Astrocyte (in vitro differentiated cells and primary cell): ENCODE data around the gene PDAP1. TPM values are rescaled to one million over a fixed set of nuclear protein-coding genes. Genes with fewer than 3 reads are reported as not detected.
A peak's percentile ranks its signal among the peaks of the same experiment; 100 is the strongest.

Experiments
- DNase-seq: peaks from one replicate; pipeline ENCODE4 v3.0.0-alpha.2; 2010; ENCODE audit warnings: low read depth
- FAIRE-seq: peaks from 2 replicates; lab custom pipeline; 2011; peaks lifted over from hg19 to GRCh38; lab: Jason Lieb, UNC
- H2AFZ ChIP-seq: 2 replicates; pipeline ENCODE4 v1.6.0; 2012; ENCODE audit warnings: low read depth, low read length, inconsistent platforms
- H3K27ac ChIP-seq: 2 replicates; pipeline ENCODE4 v1.5.1; 2011; ENCODE audit warnings: low read depth, low read length, inconsistent platforms
- H3K27me3 ChIP-seq: 2 replicates; pipeline ENCODE4 v1.6.0; 2011; ENCODE audit warnings: low read length, inconsistent platforms; ENCODE audit not compliant: insufficient read depth
- H3K36me3 ChIP-seq: 2 replicates; pipeline ENCODE4 v1.5.1; 2011; ENCODE audit warnings: low read length, inconsistent platforms; ENCODE audit not compliant: insufficient read depth
- H3K4me1 ChIP-seq: 2 replicates; pipeline ENCODE4 v1.5.1; 2011; ENCODE audit warnings: low read length, inconsistent platforms; ENCODE audit not compliant: insufficient read depth
- H3K4me2 ChIP-seq: 2 replicates; pipeline ENCODE4 v1.6.0; 2012; ENCODE audit warnings: low read length, inconsistent platforms
- H3K4me3 ChIP-seq: 2 replicates; pipeline ENCODE4 v1.5.1; 2011; ENCODE audit warnings: low read depth, mild to moderate bottlenecking, low read length, inconsistent platforms; ENCODE audit not compliant: insufficient read depth
- H3K79me2 ChIP-seq: 2 replicates; pipeline ENCODE4 v1.6.0; 2012; ENCODE audit warnings: mild to moderate bottlenecking, low read length, inconsistent platforms; ENCODE audit not compliant: insufficient read depth
- H3K9ac ChIP-seq: 2 replicates; pipeline ENCODE4 v1.6.0; 2012; ENCODE audit warnings: mild to moderate bottlenecking, low read length, inconsistent platforms
- H3K9me3 ChIP-seq: 2 replicates; pipeline ENCODE4 v1.5.1; 2012; ENCODE audit warnings: low read depth, mild to moderate bottlenecking, low read length, inconsistent platforms; ENCODE audit not compliant: insufficient read depth
- H4K20me1 ChIP-seq: 2 replicates; pipeline ENCODE4 v1.6.0; 2012; ENCODE audit warnings: low read length, inconsistent platforms; ENCODE audit not compliant: insufficient read depth
- H3K27ac Mint-ChIP-seq: one replicate; pipeline ENCODE4 v1.8.0; 2021; ENCODE audit warnings: mild to moderate bottlenecking, mixed read lengths; ENCODE audit not compliant: unreplicated experiment
- H3K27me3 Mint-ChIP-seq: one replicate; pipeline ENCODE4 v1.8.0; 2021; ENCODE audit warnings: low read depth, mixed read lengths; ENCODE audit not compliant: unreplicated experiment
- H3K36me3 Mint-ChIP-seq: one replicate; pipeline ENCODE4 v1.8.0; 2021; ENCODE audit warnings: low read depth, mixed read lengths; ENCODE audit not compliant: unreplicated experiment
- H3K4me1 Mint-ChIP-seq: one replicate; pipeline ENCODE4 v1.8.0; 2021; ENCODE audit warnings: low read depth, mixed read lengths; ENCODE audit not compliant: unreplicated experiment
- H3K4me3 Mint-ChIP-seq: one replicate; pipeline ENCODE4 v1.8.0; 2021; ENCODE audit warnings: mild to moderate bottlenecking, moderate library complexity, mixed read lengths; ENCODE audit not compliant: unreplicated experiment
- H3K9me3 Mint-ChIP-seq: one replicate; pipeline ENCODE4 v1.8.0; 2021; ENCODE audit warnings: mild to moderate bottlenecking, mixed read lengths; ENCODE audit not compliant: unreplicated experiment
- EZH2 ChIP-seq: IDR thresholded peaks from 2 replicates; pipeline ENCODE4 v1.6.1; 2012; ENCODE audit warnings: mild to moderate bottlenecking, low read length, inconsistent platforms; ENCODE audit not compliant: insufficient read depth
- total RNA-seq: library from RNA; stranded (reverse); gene quantifications from 2 replicates; pipeline ENCODE4 v1.2.1, GENCODE V29; 2021
- TF ChIP-seq, protein P1 (sequence below): IDR thresholded peaks from 2 replicates; pipeline ENCODE4 v1.5.1; 2011; ENCODE audit warnings: low read depth, mild to moderate bottlenecking, inconsistent platforms, low read length, moderate library complexity; ENCODE audit not compliant: insufficient read depth

The PDAP1 gene
- total RNA-seq, 1 donor from 2014 or later = 106 TPM

DNA sequence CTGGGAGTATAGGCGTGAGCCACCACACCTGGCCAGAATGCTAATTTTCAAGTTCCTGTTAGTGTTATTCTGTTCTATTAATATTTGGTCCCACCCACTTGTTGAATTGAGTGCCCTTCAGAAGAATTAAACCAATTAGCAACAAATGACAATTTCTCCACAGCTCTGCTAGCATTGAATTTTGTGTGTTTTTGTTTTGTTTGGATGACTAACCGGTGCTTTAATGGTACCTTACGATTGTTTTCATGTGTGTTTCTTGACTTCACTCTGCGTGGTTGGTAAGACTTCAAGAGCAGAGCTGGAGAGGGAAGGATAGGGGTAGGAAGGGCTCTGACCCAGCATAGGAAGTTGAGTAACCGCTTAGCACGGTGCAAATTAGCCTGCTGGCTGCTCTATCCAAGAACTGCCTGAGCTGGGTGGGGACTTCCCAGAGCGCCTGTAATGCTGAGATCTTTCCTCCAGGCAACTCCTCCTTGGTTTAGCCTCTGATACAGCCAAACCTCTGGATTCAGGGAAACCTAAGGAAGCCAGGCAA lies 29.3 kb downstream of the PDAP1 start:
- no peak overlapping the region for H3K4me3 ChIP-seq
- Mint-ChIP-seq H3K4me1 (peaks cover 17% of the 10 kb centered on the region), H3K36me3 (peaks cover 9% of the 10 kb centered on the region), H3K4me3 (no peak overlapping the region), H3K27ac (peak overlapping the region; percentile 54), H3K27me3 (no peaks in the 10 kb centered on the region), H3K9me3 (no peaks in the 10 kb centered on the region)
- H2AFZ ChIP-seq = no peak overlapping the region
- TF ChIP-seq, protein P1, sequence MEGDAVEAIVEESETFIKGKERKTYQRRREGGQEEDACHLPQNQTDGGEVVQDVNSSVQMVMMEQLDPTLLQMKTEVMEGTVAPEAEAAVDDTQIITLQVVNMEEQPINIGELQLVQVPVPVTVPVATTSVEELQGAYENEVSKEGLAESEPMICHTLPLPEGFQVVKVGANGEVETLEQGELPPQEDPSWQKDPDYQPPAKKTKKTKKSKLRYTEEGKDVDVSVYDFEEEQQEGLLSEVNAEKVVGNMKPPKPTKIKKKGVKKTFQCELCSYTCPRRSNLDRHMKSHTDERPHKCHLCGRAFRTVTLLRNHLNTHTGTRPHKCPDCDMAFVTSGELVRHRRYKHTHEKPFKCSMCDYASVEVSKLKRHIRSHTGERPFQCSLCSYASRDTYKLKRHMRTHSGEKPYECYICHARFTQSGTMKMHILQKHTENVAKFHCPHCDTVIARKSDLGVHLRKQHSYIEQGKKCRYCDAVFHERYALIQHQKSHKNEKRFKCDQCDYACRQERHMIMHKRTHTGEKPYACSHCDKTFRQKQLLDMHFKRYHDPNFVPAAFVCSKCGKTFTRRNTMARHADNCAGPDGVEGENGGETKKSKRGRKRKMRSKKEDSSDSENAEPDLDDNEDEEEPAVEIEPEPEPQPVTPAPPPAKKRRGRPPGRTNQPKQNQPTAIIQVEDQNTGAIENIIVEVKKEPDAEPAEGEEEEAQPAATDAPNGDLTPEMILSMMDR = no peak
- TF ChIP-seq EZH2 = no peak
- peak overlapping the region; percentile 57 for H3K27ac ChIP-seq
- H3K79me2 ChIP-seq = peaks cover 67% of the 10 kb centered on the region
- FAIRE-seq (peak; percentile 17), DNase-seq (peak; percentile 84)
- H4K20me1 ChIP-seq = peaks cover 71% of the 10 kb centered on the region
- H3K4me1 ChIP-seq = peaks cover 21% of the 10 kb centered on the region
- H3K9ac ChIP-seq = peak overlapping the region; percentile 36
- H3K27me3 ChIP-seq = no peaks in the 10 kb centered on the region
- H3K36me3 ChIP-seq = peaks cover 4% of the 10 kb centered on the region
- H3K9me3 ChIP-seq = no peaks in the 10 kb centered on the region
- peak overlapping the region; percentile 59 for H3K4me2 ChIP-seq

DNA sequence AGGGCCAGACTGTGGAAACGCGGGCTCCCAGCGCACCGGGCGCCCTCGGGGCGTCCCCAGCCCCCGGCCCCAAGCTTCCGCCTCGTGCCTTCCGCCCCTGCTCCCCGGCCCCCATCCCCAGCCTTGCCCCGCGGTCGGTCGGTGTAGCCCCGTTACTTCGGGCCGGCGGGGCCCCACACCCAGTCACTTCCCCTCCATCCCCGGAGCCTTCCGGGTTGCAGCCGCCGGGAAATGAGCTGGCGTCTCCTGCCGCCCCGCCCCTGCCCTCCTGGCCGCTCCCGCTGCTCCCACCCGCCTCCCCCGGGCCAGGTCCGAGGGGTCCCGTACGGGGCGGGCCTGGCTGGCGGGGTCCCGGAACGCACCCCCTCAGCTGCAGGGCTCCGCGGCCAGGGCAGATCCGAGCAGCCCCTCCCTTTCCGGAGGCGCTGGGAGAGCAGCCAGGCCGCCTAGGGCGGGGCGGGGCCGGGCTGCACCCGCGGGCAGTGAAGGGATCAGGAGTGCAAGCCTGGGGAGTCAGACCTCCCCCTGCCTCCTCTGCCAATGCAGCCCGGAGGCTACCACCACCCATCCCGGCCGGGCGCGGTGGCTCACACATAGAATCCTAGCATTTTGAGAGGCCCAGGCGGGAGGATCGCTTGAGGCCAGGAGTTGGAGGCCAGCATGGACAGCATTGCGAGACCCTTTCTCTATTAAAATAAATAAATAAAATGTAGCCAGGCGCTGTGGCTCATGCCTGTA lies 33.2 kb downstream of the PDAP1 start:
- H3K36me3 Mint-ChIP-seq = peaks cover 2% of the 10 kb centered on the region
- Histone ChIP-seq H3K4me3 (peak overlapping the region; percentile 70), H3K36me3 (peaks cover 4% of the 10 kb centered on the region), H3K4me1 (peaks cover 17% of the 10 kb centered on the region), H3K27ac (no peak overlapping the region), H3K9ac (peak overlapping the region; percentile 74), H2AFZ (no peak overlapping the region), H3K27me3 (no peaks in the 10 kb centered on the region), H4K20me1 (peaks cover 38% of the 10 kb centered on the region), H3K4me2 (peak overlapping the region; percentile 93), H3K79me2 (peaks cover 31% of the 10 kb centered on the region), H3K9me3 (no peaks in the 10 kb centered on the region)
- DNase-seq (peak; percentile 36), FAIRE-seq (no peak)
- H3K27ac Mint-ChIP-seq = no peak overlapping the region
- H3K4me1 Mint-ChIP-seq = peaks cover 12% of the 10 kb centered on the region
- H3K27me3 Mint-ChIP-seq = no peaks in the 10 kb centered on the region
- H3K9me3 Mint-ChIP-seq = no peaks in the 10 kb centered on the region
- peak overlapping the region; percentile 85 for H3K4me3 Mint-ChIP-seq
- no peak for TF ChIP-seq EZH2
- TF ChIP-seq, protein P1 = no peak
